D341Med (cell line): ENCODE measurements around the gene HMOX1.
"Not testable (repeated sequence)": the region's sequence is repeated elsewhere in the genome, so short reads cannot be mapped to it uniquely, and the experiment has no call there.

Experiments used
- DNase-seq: peaks from one replicate; pipeline ENCODE4 v3.0.0; 2012; ENCODE audit warnings: low spot score

The HMOX1 gene

GRCh38 chr22:35380013-35380412 is 883 bp upstream of the HMOX1 start:
- DNase-seq: no peak

GRCh38 chr22:35381424-35382009 is 621 bp downstream of the HMOX1 start:
- no peak for DNase-seq

DNA sequence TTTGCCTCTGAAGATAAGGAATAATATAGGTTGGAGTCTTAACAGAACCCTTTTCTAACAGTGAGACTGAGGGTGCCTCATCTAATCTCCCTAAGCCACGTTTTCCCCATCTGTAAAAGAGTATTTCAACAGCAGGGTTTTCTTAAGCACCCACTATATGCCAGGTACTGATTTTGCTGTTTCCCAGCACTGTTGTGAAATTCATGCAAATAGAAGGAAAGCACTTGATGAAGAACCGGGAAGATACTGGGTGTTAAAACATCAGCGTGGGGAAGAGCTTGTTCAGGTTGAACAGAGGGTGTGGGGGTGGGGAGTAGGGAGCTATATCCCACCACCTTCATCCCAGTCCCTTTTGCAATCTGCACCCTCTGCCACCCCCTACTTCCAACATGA is 2.8 kb downstream of the HMOX1 start:
- DNase-seq: no peak

DNA sequence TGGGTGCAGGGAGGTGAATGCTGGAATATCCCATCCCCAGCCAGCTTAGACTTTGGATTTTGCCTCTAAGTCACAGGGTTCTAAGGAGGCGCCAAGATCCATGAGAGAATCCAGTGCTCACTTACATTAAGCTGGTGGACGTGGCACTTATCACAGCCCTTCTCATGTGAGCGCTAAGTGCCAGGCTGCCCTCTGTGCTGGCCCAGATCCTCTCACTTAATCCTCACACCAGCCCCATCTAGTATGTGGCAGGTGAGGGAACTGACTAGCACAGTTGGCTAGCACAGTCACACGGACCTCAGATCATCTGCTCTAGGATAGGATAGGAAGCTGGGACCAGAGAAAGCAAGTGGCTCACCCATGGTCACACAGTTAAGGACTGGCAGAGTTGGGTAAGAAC is 3.6 kb downstream of the HMOX1 start:
- DNase-seq: no peak

GRCh38 chr22:35384975-35385588 is 4.2 kb downstream of the HMOX1 start:
- DNase-seq: no peak

- no peak for DNase-seq
Observed at GRCh38 chr22:35386670-35387288, 5.9 kb downstream of the HMOX1 start.

GRCh38 chr22:35390933-35391332 is 10.0 kb downstream of the HMOX1 start:
- DNase-seq: no peak

DNA sequence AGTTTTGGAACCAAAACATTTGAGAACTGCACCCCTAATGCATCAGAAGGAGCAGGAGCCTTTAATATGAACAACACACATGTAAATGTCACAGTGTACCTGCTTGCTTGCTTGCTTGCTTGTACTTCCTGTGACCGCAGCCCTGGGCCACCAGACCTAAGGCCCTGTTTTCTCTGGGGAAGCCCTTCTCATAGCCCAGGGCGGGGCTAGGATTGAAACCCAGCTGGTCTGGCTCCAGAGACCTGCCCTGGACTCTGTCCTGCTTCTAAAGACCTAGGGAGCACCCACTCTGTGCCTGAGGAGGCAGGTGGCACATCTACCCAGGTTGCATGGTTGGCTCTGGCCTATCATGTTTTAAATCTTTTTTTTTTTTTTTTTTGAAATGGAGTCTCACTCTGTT is 11.5 kb downstream of the HMOX1 start:
- no peak for DNase-seq

GRCh38 chr22:35393116-35394010 is 12.5 kb downstream of the HMOX1 start:
- no peak for DNase-seq

DNA sequence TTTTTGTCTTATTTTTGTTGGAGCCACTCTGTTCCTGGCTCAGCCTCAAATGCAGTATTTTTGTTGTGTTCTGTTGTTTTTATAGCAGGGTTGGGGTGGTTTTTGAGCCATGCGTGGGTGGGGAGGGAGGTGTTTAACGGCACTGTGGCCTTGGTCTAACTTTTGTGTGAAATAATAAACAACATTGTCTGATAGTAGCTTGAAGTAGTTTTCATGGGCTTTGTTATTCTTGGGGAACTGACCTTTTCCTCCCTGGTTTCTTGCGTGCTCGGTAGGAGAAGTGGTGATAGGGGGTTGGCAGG is 13.1 kb downstream of the HMOX1 start:
- DNase-seq: no peak

DNA sequence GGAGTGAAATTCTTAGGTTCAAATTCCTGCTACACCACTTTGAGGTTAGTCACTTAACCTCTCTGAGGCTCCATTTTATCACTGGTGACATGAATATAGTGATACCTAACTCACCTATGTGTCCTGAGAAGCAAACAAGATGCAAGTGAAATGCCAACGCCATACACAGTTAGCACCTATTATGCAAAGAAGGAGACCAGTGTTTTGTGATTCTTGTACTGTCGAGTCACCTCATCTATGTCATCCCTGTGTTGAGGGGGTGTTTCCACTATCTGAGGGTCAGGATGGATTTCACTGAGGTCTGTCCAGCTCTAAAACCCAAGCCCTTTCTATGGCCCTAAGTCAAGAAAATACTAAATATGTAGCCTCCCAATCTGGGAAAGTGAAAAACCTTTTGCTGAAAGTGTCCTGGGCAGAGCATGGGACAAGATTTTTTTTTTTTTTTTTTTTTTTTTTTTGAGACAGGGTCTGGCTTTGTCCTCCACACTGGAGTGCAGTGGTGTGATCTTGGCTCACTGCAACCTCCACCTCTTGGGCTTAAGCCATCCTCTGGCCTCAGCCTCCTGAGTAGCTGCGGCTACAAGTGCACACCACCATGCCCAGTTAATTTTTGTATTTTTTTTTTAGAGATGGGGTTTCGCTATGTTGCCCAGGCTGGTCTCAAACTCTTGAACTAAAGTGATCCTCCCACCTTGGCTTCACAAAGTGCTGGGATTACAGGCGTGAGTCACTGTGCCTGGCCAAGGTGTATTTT is 14.1 kb downstream of the HMOX1 start:
- DNase-seq: no peak

GRCh38 chr22:35396622-35397021 is 15.7 kb downstream of the HMOX1 start:
- DNase-seq: not testable (repeated sequence)

- DNase-seq: no peak
Observed at GRCh38 chr22:35397095-35397904, 16.4 kb downstream of the HMOX1 start.

GRCh38 chr22:35398591-35398973 is 17.7 kb downstream of the HMOX1 start:
- DNase-seq: no peak

GRCh38 chr22:35399114-35399677 is 18.3 kb downstream of the HMOX1 start:
- DNase-seq: peak; percentile 59

DNA sequence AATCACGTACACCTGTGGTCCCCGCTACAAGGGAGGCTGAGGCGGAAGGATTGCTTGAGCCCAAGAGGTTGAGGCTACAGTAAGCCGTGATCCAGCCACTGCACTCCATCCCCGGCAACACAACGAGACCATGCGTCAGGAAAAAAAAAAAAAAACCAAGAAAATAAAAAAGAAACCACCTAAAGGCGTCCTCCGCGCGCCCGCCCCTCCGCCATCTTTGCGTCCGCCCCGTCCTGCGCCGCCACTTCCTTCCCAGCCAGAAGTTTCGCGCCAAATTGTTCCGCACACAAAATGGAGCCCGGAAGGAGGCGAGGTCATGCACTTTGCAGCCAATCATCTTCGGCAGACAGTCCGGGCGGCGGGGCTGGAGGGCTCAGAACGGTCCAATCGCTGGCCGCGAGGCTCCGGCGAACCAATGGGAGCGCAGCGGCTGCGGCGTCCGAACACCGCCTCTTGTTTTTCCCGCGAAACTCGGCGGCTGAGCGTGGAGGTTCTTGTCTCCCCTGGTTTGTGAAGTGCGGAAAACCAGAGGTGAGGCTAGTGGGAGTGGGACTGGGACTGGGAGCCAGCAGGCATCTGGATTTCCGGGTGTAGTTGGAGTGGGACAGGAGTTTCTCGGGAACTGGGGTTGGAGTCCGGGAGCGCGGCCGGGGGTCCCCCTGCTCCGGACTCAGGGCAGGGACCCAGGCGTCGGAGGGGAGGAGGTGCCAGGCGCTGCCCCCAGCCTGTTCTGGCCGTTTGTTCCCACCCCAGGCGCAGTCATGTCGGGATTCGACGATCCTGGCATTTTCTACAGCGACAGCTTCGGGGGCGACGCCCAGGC is 19.0 kb downstream of the HMOX1 start, which contains the start of gene MCM5:
Gene MCM5 (plus strand): TSS at position 463 of the 823 bp plus-strand sequence. CDS start 299 bp downstream, at position 762.
- DNase-seq: peak; percentile 99

DNA sequence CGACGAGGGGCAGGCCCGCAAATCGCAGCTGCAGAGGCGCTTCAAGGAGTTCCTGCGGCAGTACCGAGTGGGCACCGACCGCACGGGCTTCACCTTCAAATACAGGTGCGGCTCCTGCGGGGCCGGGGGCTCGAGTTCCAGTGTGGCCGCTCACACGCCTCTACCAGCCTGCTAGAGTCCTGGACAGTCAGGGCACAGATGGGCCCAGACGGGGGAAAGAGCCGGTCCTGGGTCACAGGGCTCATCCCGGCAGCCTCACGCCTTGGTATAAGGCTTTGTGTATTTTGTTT is 19.6 kb downstream of the HMOX1 start:
- DNase-seq: no peak

DNA sequence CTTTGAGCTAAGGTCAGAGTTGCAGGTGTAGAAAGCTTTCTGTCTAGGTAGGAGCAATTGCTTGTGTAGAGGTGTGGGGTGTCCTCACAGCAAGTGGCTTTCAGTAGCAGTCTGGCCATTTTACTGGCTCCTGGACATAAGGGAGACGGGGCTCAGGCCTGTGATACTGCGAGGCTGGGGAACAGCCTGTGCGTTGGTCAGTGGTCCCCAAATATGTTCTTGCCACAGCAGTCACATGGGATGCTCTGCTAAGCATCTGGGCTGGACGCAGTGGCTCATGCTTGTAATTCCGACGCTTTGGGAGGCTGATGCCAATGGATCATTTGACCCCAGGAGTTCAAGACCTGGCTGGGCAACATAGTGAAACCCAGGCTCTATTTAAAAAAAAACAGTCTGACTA is 21.0 kb downstream of the HMOX1 start:
- DNase-seq: no peak

DNA sequence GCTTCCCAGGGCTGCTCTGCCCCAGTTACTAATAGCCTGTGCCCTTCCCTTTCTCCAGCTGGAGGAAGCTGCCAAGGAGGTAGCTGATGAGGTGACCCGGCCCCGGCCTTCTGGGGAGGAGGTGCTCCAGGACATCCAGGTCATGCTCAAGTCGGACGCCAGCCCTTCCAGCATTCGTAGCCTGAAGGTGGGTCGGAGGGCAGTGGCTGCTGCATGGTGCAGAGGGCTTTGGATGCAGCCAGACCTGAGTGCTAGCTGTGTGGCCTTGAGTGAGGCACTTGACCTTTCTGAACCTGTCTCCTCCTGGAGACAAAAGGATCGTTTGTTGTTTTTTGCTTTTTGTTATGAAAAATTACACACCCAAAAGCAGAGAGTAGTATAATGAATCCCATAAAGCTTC is 22.5 kb downstream of the HMOX1 start:
- no peak for DNase-seq

DNA sequence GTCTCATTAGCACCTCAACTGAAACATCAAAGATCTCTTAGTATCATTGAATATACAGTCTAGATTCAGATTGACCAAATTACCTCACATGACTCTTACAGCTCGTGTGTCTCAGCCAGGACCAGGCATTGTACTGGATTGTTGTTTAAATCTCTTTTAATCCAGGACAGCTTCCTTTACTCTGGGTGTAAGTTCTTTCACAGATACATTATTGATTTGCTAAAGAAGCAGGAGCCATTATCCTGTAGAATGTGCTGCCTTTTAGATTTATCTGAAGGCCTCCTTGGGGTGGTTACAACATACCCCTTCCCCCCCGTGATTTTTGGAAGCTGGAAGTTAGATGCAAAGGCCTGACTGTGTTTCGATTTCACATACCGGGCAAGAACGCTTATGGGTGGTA is 23.3 kb downstream of the HMOX1 start:
- no peak for DNase-seq
